ENCODE measurements around the gene PDSS2.

Gene PDSS2

GRCh38 chr6:107259951-107260350 lies 199.4 kb downstream of the PDSS2 start:
- DNase-seq (ENCODE audit: low read depth, low spot score) = no peak
- no peak for TF ChIP-seq CTCF (IDR thresholded peaks at IDR 0.05; ENCODE audit: low read depth, low read length)
- in situ Hi-C loops (cut with HindIII; ENCODE audit: low sequenced_read_pairs) = no loop called here
- no peak overlapping the region for H3K4me3 ChIP-seq (ENCODE audit: low read depth, low read length)

- no peak overlapping the region for H3K4me3 ChIP-seq (ENCODE audit: low read depth, low read length)
- TF ChIP-seq CTCF (IDR thresholded peaks at IDR 0.05; ENCODE audit: low read depth, low read length) = no peak
- in situ Hi-C loops (cut with HindIII; ENCODE audit: low sequenced_read_pairs) = no loop called here
- DNase-seq (ENCODE audit: low read depth, low spot score) = no peak
These were observed 211.2 kb downstream of the PDSS2 start for GRCh38 chr6:107248147-107248546.

- in situ Hi-C loops (cut with HindIII; ENCODE audit: low sequenced_read_pairs) = no loop called here
- H3K4me3 ChIP-seq (ENCODE audit: low read depth, low read length) = no peak overlapping the region
- no peak for DNase-seq (ENCODE audit: low read depth, low spot score)
- no peak for TF ChIP-seq CTCF (IDR thresholded peaks at IDR 0.05; ENCODE audit: low read depth, low read length)
These were observed 212.3 kb downstream of the PDSS2 start for GRCh38 chr6:107246972-107247615.

GRCh38 chr6:107246249-107246971 lies 213.0 kb downstream of the PDSS2 start:
- DNase-seq (ENCODE audit: low read depth, low spot score) = no peak
- in situ Hi-C loops (cut with HindIII; ENCODE audit: low sequenced_read_pairs) = no loop called here
- no peak for TF ChIP-seq CTCF (IDR thresholded peaks at IDR 0.05; ENCODE audit: low read depth, low read length)
- H3K4me3 ChIP-seq (ENCODE audit: low read depth, low read length) = no peak overlapping the region

GRCh38 chr6:107244742-107245480 lies 214.5 kb downstream of the PDSS2 start:
- no peak for DNase-seq (ENCODE audit: low read depth, low spot score)
- H3K4me3 ChIP-seq (ENCODE audit: low read depth, low read length) = no peak overlapping the region
- TF ChIP-seq CTCF (IDR thresholded peaks at IDR 0.05; ENCODE audit: low read depth, low read length) = no peak
- in situ Hi-C loops (cut with HindIII; ENCODE audit: low sequenced_read_pairs) = no loop called here

GRCh38 chr6:107244082-107244741 lies 215.2 kb downstream of the PDSS2 start:
- H3K4me3 ChIP-seq (ENCODE audit: low read depth, low read length) = no peak overlapping the region
- no peak for TF ChIP-seq CTCF (IDR thresholded peaks at IDR 0.05; ENCODE audit: low read depth, low read length)
- DNase-seq (ENCODE audit: low read depth, low spot score) = no peak
- in situ Hi-C loops (cut with HindIII; ENCODE audit: low sequenced_read_pairs) = no loop called here

All from astrocyte of the spinal cord (primary cell).